ENCODE measurements around the gene LMNTD2. TPM values are rescaled to one million over a fixed set of nuclear protein-coding genes. Genes with fewer than 3 reads are reported as not detected.

The LMNTD2 gene
- 1 to 10 TPM; 7.0 to 8.1 TPM for total RNA-seq
- 1 to 10 TPM in 1 of 2 donors, under 1 TPM in 1; 0.94 to 1.3 TPM for polyA plus RNA-seq

- intact Hi-C loops (cut with micrococcal nuclease) = loop anchor here (1.0 to 2.0 kb wide), 4 partner anchors 8 to 52 kb away; partner anchors contain the start of gene LRRC56
- Histone ChIP-seq H3K9me3 (ENCODE audit: control insufficient read depth in 1 of 2, low read length in 2 of 2) (no peaks in the 10 kb centered on the region), H3K27ac (ENCODE audit: low read depth, low read length) (peak within 1 kb of the TSS; percentile 62), H3K4me1 (ENCODE audit: insufficient read depth, low read length) (peaks cover 22% of the 10 kb centered on the region), H3K27me3 (ENCODE audit: insufficient read depth, low read length) (no peaks in the 10 kb centered on the region), H3K4me3 (ENCODE audit: low read length in 2 of 2) (peak within 1 kb of the TSS; percentile 69 to 75), H3K36me3 (ENCODE audit: insufficient read depth, low read length) (no peaks in the 10 kb centered on the region)
- peak; percentile 92 to 95 (median 92) for DNase-seq
- H3K27ac Mint-ChIP-seq = peak within 1 kb of the TSS; percentile 80 to 93 (median 89)
- no peaks in the 10 kb centered on the region for H3K9me3 Mint-ChIP-seq
- H3K27me3 Mint-ChIP-seq = no peaks in the 10 kb centered on the region
- H3K4me1 Mint-ChIP-seq = peaks cover 8 to 17% (median 13%) of the 10 kb centered on the region in 4 donors
- CTCF ChIA-PET (ENCODE audit: partially characterized antibody) = interaction anchor here (0.8 to 1.5 kb wide), 5 partner anchors 9 to 166 kb away, joined by 3 read pairs; partner anchors contain the start of genes DEAF1 and TMEM80
- H3K4me3 Mint-ChIP-seq = peak within 1 kb of the TSS; percentile 84 to 94 (median 89)
- POLR2A ChIA-PET (ENCODE audit: partially characterized antibody) = interaction anchor here (0.9 to 7.1 kb wide), 14 partner anchors 8 to 354 kb away, joined by 3 to 56 read pairs (median 6); partner anchors contain the start of genes BET1L, IRF7, LRRC56 and PHRF1
- peaks cover 0 to 6% of the 10 kb centered on the region in 2 donors for H3K36me3 Mint-ChIP-seq
These were observed at the start of gene LMNTD2, which contains the start of gene RASSF7 for GRCh38 chr11:560305-561147. Gene LMNTD2, minus strand, starts transcription at chr11:560738. Its CDS starts 22 bp downstream, at chr11:560716. Gene RASSF7, plus strand, starts transcription at chr11:560970. Its CDS starts 799 bp downstream, at chr11:561769.

DNA sequence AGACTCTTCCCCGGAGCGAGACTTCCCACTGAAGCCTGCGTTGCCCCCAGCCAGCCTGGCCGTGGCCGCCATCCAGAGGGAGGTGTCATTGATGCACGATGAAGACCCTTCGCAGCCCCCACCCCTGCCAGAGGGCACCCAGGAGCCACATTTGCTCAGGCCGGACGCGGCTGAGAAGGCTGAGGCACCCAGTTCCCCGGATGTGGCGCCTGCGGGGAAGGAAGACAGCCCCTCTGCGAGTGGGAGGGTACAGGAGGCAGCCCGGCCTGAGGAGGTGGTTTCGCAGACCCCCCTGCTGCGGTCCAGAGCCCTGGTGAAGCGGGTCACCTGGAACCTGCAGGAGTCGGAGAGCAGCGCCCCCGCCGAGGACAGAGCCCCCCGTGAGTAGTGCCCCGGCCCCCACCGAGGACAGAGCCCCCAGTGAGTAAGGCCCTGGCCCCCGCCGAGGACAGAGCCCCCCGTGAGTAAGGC, 48.8 kb upstream of the LMNTD2 start:
- H3K36me3 Mint-ChIP-seq = peaks cover 14 to 39% of the 10 kb centered on the region in 2 donors
- ChIA-PET POLR2A (ENCODE audit: partially characterized antibody) (no interaction called here), CTCF (ENCODE audit: partially characterized antibody) (no interaction called here)
- H3K4me3 Mint-ChIP-seq = no peak overlapping the region
- no peaks in the 10 kb centered on the region for H3K9me3 ChIP-seq (ENCODE audit: control insufficient read depth in 1 of 2, low read length in 2 of 2)
- H3K27me3 Mint-ChIP-seq = no peaks in the 10 kb centered on the region
- no peaks in the 10 kb centered on the region for H3K27me3 ChIP-seq (ENCODE audit: insufficient read depth, low read length)
- peak overlapping the region in 1 of 7 donors; percentile 29 for H3K27ac Mint-ChIP-seq
- H3K36me3 ChIP-seq (ENCODE audit: insufficient read depth, low read length) = peaks cover 74% of the 10 kb centered on the region
- H3K4me3 ChIP-seq (ENCODE audit: low read length in 2 of 2) = no peak overlapping the region
- no peak overlapping the region for H3K27ac ChIP-seq (ENCODE audit: low read depth, low read length)
- no peaks in the 10 kb centered on the region for H3K9me3 Mint-ChIP-seq
- intact Hi-C loops (cut with micrococcal nuclease) = no loop called here
- H3K4me1 ChIP-seq (ENCODE audit: insufficient read depth, low read length) = peaks cover 14% of the 10 kb centered on the region
- peak in 1 of 5 donors; percentile 25 for DNase-seq
- H3K4me1 Mint-ChIP-seq = peaks cover 2 to 21% (median 11%) of the 10 kb centered on the region in 4 donors

GRCh38 chr11:608791-609251, 48.3 kb upstream of the LMNTD2 start:
- Histone ChIP-seq H3K27me3 (ENCODE audit: insufficient read depth, low read length) (no peaks in the 10 kb centered on the region), H3K4me3 (ENCODE audit: low read length in 2 of 2) (no peak overlapping the region), H3K36me3 (ENCODE audit: insufficient read depth, low read length) (peaks cover 74% of the 10 kb centered on the region), H3K9me3 (ENCODE audit: control insufficient read depth in 1 of 2, low read length in 2 of 2) (no peaks in the 10 kb centered on the region), H3K4me1 (ENCODE audit: insufficient read depth, low read length) (peaks cover 9% of the 10 kb centered on the region), H3K27ac (ENCODE audit: low read depth, low read length) (no peak overlapping the region)
- H3K4me3 Mint-ChIP-seq = no peak overlapping the region
- peak overlapping the region in 3 of 7 donors; percentile 53 to 79 (median 68) for H3K27ac Mint-ChIP-seq
- intact Hi-C loops (cut with micrococcal nuclease) = no loop called here
- H3K4me1 Mint-ChIP-seq = peaks cover 2 to 15% (median 8%) of the 10 kb centered on the region in 4 donors
- no peak for DNase-seq
- H3K9me3 Mint-ChIP-seq = no peaks in the 10 kb centered on the region
- H3K36me3 Mint-ChIP-seq = peaks cover 18 to 44% of the 10 kb centered on the region in 2 donors
- ChIA-PET POLR2A (ENCODE audit: partially characterized antibody) (no interaction called here), CTCF (ENCODE audit: partially characterized antibody) (no interaction called here)
- H3K27me3 Mint-ChIP-seq = no peaks in the 10 kb centered on the region

- H3K27me3 Mint-ChIP-seq = no peaks in the 10 kb centered on the region
- Histone ChIP-seq H3K4me3 (ENCODE audit: low read length in 2 of 2) (no peak overlapping the region), H3K36me3 (ENCODE audit: insufficient read depth, low read length) (peaks cover 77% of the 10 kb centered on the region), H3K4me1 (ENCODE audit: insufficient read depth, low read length) (peaks cover 3% of the 10 kb centered on the region), H3K27ac (ENCODE audit: low read depth, low read length) (no peak overlapping the region), H3K9me3 (ENCODE audit: control insufficient read depth in 1 of 2, low read length in 2 of 2) (no peaks in the 10 kb centered on the region), H3K27me3 (ENCODE audit: insufficient read depth, low read length) (no peaks in the 10 kb centered on the region)
- H3K27ac Mint-ChIP-seq = peak overlapping the region in 2 of 7 donors; percentile 50 to 68
- ChIA-PET POLR2A (ENCODE audit: partially characterized antibody) (interaction anchor here (1.1 kb wide), 1 partner anchor 23 kb away, joined by 3 read pairs; no protein-coding TSS in a partner anchor), CTCF (ENCODE audit: partially characterized antibody) (no interaction called here)
- H3K9me3 Mint-ChIP-seq = no peaks in the 10 kb centered on the region
- peaks cover 18 to 47% of the 10 kb centered on the region in 2 donors for H3K36me3 Mint-ChIP-seq
- H3K4me3 Mint-ChIP-seq = no peak overlapping the region
- peaks cover 2 to 9% (median 4%) of the 10 kb centered on the region in 4 donors for H3K4me1 Mint-ChIP-seq
- peak in 1 of 5 donors; percentile 14 for DNase-seq
- intact Hi-C loops (cut with micrococcal nuclease) = no loop called here
These were observed 47.6 kb upstream of the LMNTD2 start for GRCh38 chr11:607971-608659.

DNA sequence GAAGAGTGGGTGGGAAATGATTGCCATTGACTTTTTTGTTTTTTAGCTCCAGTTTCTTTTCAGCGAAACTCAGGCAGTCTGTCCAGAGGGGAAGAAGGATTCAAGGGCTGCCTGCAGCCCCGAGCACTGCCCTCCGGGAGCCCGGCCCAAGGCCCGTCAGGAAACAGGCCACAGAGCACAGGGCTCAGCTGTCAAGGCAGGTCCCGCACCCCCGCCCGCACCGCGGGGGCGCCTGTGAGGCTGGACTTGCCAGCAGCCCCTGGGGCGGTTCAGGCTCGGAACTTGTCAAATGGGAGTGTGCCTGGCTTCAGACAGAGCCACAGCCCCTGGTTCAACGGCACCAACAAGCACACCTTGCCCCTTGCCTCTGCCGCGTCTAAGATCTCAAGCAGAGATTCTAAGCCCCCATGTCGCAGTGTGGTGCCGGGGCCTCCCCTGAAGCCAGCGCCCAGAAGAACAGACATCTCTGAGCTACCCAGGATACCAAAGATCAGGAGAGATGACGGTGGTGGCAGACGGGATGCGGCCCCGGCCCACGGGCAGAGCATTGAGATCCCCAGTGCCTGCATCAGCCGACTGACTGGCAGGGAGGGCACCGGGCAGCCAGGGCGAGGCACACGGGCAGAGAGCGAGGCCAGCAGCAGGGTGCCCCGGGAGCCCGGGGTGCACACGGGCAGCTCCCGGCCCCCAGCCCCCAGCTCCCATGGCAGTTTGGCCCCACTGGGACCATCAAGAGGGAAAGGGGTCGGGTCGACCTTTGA, 46.7 kb upstream of the LMNTD2 start:
- H3K4me1 ChIP-seq (ENCODE audit: insufficient read depth, low read length) = no peaks in the 10 kb centered on the region
- no peaks in the 10 kb centered on the region for H3K27me3 Mint-ChIP-seq
- no peaks in the 10 kb centered on the region for H3K27me3 ChIP-seq (ENCODE audit: insufficient read depth, low read length)
- no peaks in the 10 kb centered on the region for H3K9me3 ChIP-seq (ENCODE audit: control insufficient read depth in 1 of 2, low read length in 2 of 2)
- H3K4me1 Mint-ChIP-seq = peaks cover 2 to 5% (median 2%) of the 10 kb centered on the region in 4 donors
- DNase-seq = no peak
- H3K4me3 ChIP-seq (ENCODE audit: low read length in 2 of 2) = no peak overlapping the region
- no peaks in the 10 kb centered on the region for H3K9me3 Mint-ChIP-seq
- H3K36me3 ChIP-seq (ENCODE audit: insufficient read depth, low read length) = peaks cover 71% of the 10 kb centered on the region
- H3K36me3 Mint-ChIP-seq = peaks cover 18 to 47% of the 10 kb centered on the region in 2 donors
- CTCF ChIA-PET (ENCODE audit: partially characterized antibody) = interaction anchor here (1.1 kb wide), 1 partner anchor 31 kb away, joined by 3 read pairs; no protein-coding TSS in a partner anchor
- POLR2A ChIA-PET (ENCODE audit: partially characterized antibody) = interaction anchor here (0.8 to 1.6 kb wide), 3 partner anchors 22 to 31 kb away, joined by 3 to 5 read pairs (median 4); no protein-coding TSS in a partner anchor
- intact Hi-C loops (cut with micrococcal nuclease) = no loop called here
- H3K27ac ChIP-seq (ENCODE audit: low read depth, low read length) = no peak overlapping the region
- H3K27ac Mint-ChIP-seq = peak overlapping the region in 5 of 7 donors; percentile 5 to 73 (median 48)
- H3K4me3 Mint-ChIP-seq = no peak overlapping the region

- CTCF ChIA-PET (ENCODE audit: partially characterized antibody) = interaction anchor here (1.1 kb wide), 1 partner anchor 30 kb away, joined by 3 read pairs; no protein-coding TSS in a partner anchor
- H3K27ac ChIP-seq (ENCODE audit: low read depth, low read length) = no peak overlapping the region
- H3K4me3 ChIP-seq (ENCODE audit: low read length in 2 of 2) = no peak overlapping the region
- no peaks in the 10 kb centered on the region for H3K9me3 Mint-ChIP-seq
- peak overlapping the region in 2 of 7 donors; percentile 12 to 73 for H3K27ac Mint-ChIP-seq
- peaks cover 72% of the 10 kb centered on the region for H3K36me3 ChIP-seq (ENCODE audit: insufficient read depth, low read length)
- no peaks in the 10 kb centered on the region for H3K27me3 ChIP-seq (ENCODE audit: insufficient read depth, low read length)
- no peak for DNase-seq
- intact Hi-C loops (cut with micrococcal nuclease) = no loop called here
- no peak overlapping the region for H3K4me3 Mint-ChIP-seq
- peaks cover 24 to 49% of the 10 kb centered on the region in 2 donors for H3K36me3 Mint-ChIP-seq
- no peaks in the 10 kb centered on the region for H3K4me1 ChIP-seq (ENCODE audit: insufficient read depth, low read length)
- H3K9me3 ChIP-seq (ENCODE audit: control insufficient read depth in 1 of 2, low read length in 2 of 2) = no peaks in the 10 kb centered on the region
- H3K27me3 Mint-ChIP-seq = no peaks in the 10 kb centered on the region
- no peaks in the 10 kb centered on the region for H3K4me1 Mint-ChIP-seq
- POLR2A ChIA-PET (ENCODE audit: partially characterized antibody) = interaction anchor here (1.6 kb wide), 1 partner anchor 30 kb away, joined by 5 read pairs; no protein-coding TSS in a partner anchor
These were observed 45.7 kb upstream of the LMNTD2 start for GRCh38 chr11:606245-606644.
